ENCODE results near the gene ZNG1A. TPM values are rescaled to one million over a fixed set of nuclear protein-coding genes. Genes with fewer than 3 reads are reported as not detected.
A peak's percentile ranks its signal among the peaks of the same experiment; 100 is the strongest.
"Not testable (repeated sequence)": the region's sequence is repeated elsewhere in the genome, so short reads cannot be mapped to it uniquely, and the experiment has no call there.

ZNG1A gene
- total RNA-seq (ENCODE audit: unreplicated experiment): 46.7 TPM
- long read RNA-seq, transcript CBWD1-202 (15 exons, 1,706 nt): major isoform, 49 of 79 reads
- long read RNA-seq, transcript CBWD1-201 (16 exons, 1,771 nt): minor isoform, 8 of 79 reads
- long read RNA-seq, transcript CBWD1-207 (14 exons, 1,241 nt): minor isoform, 7 of 79 reads
- long read RNA-seq, partial matches to known transcripts: 2 of 79 reads
- long read RNA-seq, other reads (novel, unspliced or antisense): 7 of 79 reads

- DNase-seq (ENCODE audit: low spot score): peak; percentile 74
- H3K27me3 Mint-ChIP-seq (ENCODE audit: unreplicated experiment); H3K4me1 Mint-ChIP-seq (ENCODE audit: unreplicated experiment); H3K36me3 Mint-ChIP-seq (ENCODE audit: low read depth, unreplicated experiment); H3K9me3 Mint-ChIP-seq (ENCODE audit: unreplicated experiment): not testable (repeated sequence)
- H3K4me3 Mint-ChIP-seq (ENCODE audit: unreplicated experiment): peak within 1 kb of the TSS; percentile 94
- peak within 1 kb of the TSS; percentile 86 for H3K27ac Mint-ChIP-seq (ENCODE audit: unreplicated experiment)
These were observed at the start of gene ZNG1A for GRCh38 chr9:178970-179383. Gene ZNG1A, minus strand, starts transcription at chr9:179056. Its CDS starts 87 bp downstream, at chr9:178969.

- no peak overlapping the region for H3K4me3 Mint-ChIP-seq (ENCODE audit: unreplicated experiment)
- no peak for TF ChIP-seq CTCF (IDR thresholded peaks at IDR 0.05; ENCODE audit: unreplicated experiment)
- H3K4me1 Mint-ChIP-seq (ENCODE audit: unreplicated experiment): peaks cover 10% of the 10 kb centered on the region
- H3K9me3 Mint-ChIP-seq (ENCODE audit: unreplicated experiment): no peaks in the 10 kb centered on the region
- no peaks in the 10 kb centered on the region for H3K27me3 Mint-ChIP-seq (ENCODE audit: unreplicated experiment)
- no peaks in the 10 kb centered on the region for H3K36me3 Mint-ChIP-seq (ENCODE audit: low read depth, unreplicated experiment)
- no peak for DNase-seq (ENCODE audit: low spot score)
- no peak overlapping the region for H3K27ac Mint-ChIP-seq (ENCODE audit: unreplicated experiment)
These were observed 49.0 kb upstream of the ZNG1A start for GRCh38 chr9:227860-228259.

- Mint-ChIP-seq H3K36me3 (ENCODE audit: low read depth, unreplicated experiment) (no peaks in the 10 kb centered on the region), H3K27ac (ENCODE audit: unreplicated experiment) (no peak overlapping the region), H3K9me3 (ENCODE audit: unreplicated experiment) (no peaks in the 10 kb centered on the region), H3K4me1 (ENCODE audit: unreplicated experiment) (peaks cover 16% of the 10 kb centered on the region), H3K4me3 (ENCODE audit: unreplicated experiment) (no peak overlapping the region), H3K27me3 (ENCODE audit: unreplicated experiment) (no peaks in the 10 kb centered on the region)
- no peak for DNase-seq (ENCODE audit: low spot score)
- no peak for TF ChIP-seq CTCF (IDR thresholded peaks at IDR 0.05; ENCODE audit: unreplicated experiment)
These were observed 46.0 kb upstream of the ZNG1A start for GRCh38 chr9:224582-225520.

GRCh38 chr9:224026-224425, 45.2 kb upstream of the ZNG1A start:
- peaks cover 16% of the 10 kb centered on the region for H3K4me1 Mint-ChIP-seq (ENCODE audit: unreplicated experiment)
- H3K27ac Mint-ChIP-seq (ENCODE audit: unreplicated experiment): no peak overlapping the region
- TF ChIP-seq CTCF (IDR thresholded peaks at IDR 0.05; ENCODE audit: unreplicated experiment): no peak
- no peaks in the 10 kb centered on the region for H3K27me3 Mint-ChIP-seq (ENCODE audit: unreplicated experiment)
- H3K36me3 Mint-ChIP-seq (ENCODE audit: low read depth, unreplicated experiment): no peaks in the 10 kb centered on the region
- H3K9me3 Mint-ChIP-seq (ENCODE audit: unreplicated experiment): no peaks in the 10 kb centered on the region
- H3K4me3 Mint-ChIP-seq (ENCODE audit: unreplicated experiment): no peak overlapping the region
- DNase-seq (ENCODE audit: low spot score): no peak

- no peaks in the 10 kb centered on the region for H3K36me3 Mint-ChIP-seq (ENCODE audit: low read depth, unreplicated experiment)
- no peaks in the 10 kb centered on the region for H3K9me3 Mint-ChIP-seq (ENCODE audit: unreplicated experiment)
- TF ChIP-seq CTCF (IDR thresholded peaks at IDR 0.05; ENCODE audit: unreplicated experiment): no peak
- H3K4me3 Mint-ChIP-seq (ENCODE audit: unreplicated experiment): no peak overlapping the region
- H3K27ac Mint-ChIP-seq (ENCODE audit: unreplicated experiment): no peak overlapping the region
- H3K4me1 Mint-ChIP-seq (ENCODE audit: unreplicated experiment): peaks cover 16% of the 10 kb centered on the region
- no peaks in the 10 kb centered on the region for H3K27me3 Mint-ChIP-seq (ENCODE audit: unreplicated experiment)
- no peak for DNase-seq (ENCODE audit: low spot score)
These were observed 44.3 kb upstream of the ZNG1A start for GRCh38 chr9:223152-223551.
